ENCODE measurements around the gene BTBD16. TPM values are rescaled to one million over a fixed set of nuclear protein-coding genes. Genes with fewer than 3 reads are reported as not detected.

Gene BTBD16
- total and polyA plus RNA-seq, 2 of the 13 experiments (the other 11 are each of a cell fraction or from before 2014, with no cell fraction given) = 5.0 to 11.9 TPM

DNA sequence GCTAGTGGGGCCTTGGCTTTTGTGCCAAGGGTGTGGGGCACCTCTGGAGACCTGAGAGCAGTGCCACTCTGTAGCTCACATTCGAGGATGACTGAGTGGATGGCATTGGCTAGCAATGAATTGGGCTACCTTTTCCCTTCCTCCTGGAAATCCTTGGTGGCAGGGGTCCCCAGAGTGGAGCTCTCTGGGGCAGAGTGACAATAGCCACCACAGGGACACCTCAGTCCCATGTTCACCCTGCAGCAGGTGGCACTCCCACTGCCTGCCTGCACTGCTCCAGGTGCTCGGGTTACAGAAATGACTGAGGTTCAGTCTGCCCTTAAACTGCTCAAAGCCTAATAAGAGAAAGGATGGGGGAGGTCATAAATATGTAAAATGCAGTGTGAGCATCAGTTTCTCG is 17.8 kb downstream of the BTBD16 start:
- intact Hi-C loops (cut with micrococcal nuclease; ENCODE audit: unreplicated experiment) = no loop called here
- no peak overlapping the region for H3K4me2 ChIP-seq (ENCODE audit: low read depth, low read length)
- no peaks in the 10 kb centered on the region for H3K79me2 ChIP-seq (ENCODE audit: insufficient read depth, low read length)
- ATAC-seq (no peak), FAIRE-seq (no peak), DNase-seq (ENCODE audit: low spot score) (no peak)
- no TSS peak for BruUV-seq (replicated peaks)
- H3K36me3 ChIP-seq (replicated peaks in 1 of 2; ENCODE audit: control insufficient read depth in 1 of 2, insufficient read depth in 2 of 2, low read length in 2 of 2) = no peaks in the 10 kb centered on the region
- peaks cover 5 to 32% of the 10 kb centered on the region in 2 experiments; a peak in 3 of 5 replicates for H3K27me3 ChIP-seq (ENCODE audit: control insufficient read depth in 1 of 2, insufficient read depth in 2 of 2, low read length in 2 of 2)
- H2AFZ ChIP-seq (ENCODE audit: low read length) = no peak overlapping the region
- 21% methylated on average over 3 of the region's 3 CpGs for WGBS (ENCODE audit: low lambda C conversion rate)
- no peak overlapping the region for H3K4me3 ChIP-seq (replicated peaks in 1 of 3; ENCODE audit: insufficient read depth in 1 of 3, low read depth in 2 of 3, low read length in 3 of 3)
- in situ Hi-C loops (cut with HindIII; ENCODE audit: extremely low pct_ligation_motif_present, low pct_unique_long_range_greater_than_20kb) = no loop called here
- TF ChIP-seq, protein P1, sequence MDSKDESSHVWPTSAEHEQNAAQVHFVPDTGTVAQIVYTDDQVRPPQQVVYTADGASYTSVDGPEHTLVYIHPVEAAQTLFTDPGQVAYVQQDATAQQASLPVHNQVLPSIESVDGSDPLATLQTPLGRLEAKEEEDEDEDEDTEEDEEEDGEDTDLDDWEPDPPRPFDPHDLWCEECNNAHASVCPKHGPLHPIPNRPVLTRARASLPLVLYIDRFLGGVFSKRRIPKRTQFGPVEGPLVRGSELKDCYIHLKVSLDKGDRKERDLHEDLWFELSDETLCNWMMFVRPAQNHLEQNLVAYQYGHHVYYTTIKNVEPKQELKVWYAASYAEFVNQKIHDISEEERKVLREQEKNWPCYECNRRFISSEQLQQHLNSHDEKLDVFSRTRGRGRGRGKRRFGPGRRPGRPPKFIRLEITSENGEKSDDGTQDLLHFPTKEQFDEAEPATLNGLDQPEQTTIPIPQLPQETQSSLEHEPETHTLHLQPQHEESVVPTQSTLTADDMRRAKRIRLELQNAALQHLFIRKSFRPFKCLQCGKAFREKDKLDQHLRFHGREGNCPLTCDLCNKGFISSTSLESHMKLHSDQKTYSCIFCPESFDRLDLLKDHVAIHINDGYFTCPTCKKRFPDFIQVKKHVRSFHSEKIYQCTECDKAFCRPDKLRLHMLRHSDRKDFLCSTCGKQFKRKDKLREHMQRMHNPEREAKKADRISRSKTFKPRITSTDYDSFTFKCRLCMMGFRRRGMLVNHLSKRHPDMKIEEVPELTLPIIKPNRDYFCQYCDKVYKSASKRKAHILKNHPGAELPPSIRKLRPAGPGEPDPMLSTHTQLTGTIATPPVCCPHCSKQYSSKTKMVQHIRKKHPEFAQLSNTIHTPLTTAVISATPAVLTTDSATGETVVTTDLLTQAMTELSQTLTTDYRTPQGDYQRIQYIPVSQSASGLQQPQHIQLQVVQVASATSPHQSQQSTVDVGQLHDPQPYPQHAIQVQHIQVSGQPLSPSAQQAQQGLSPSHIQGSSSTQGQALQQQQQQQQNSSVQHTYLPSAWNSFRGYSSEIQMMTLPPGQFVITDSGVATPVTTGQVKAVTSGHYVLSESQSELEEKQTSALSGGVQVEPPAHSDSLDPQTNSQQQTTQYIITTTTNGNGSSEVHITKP (CRISPR knock-in tag; IDR thresholded peaks at IDR 0.05; ENCODE audit: low read depth) = no peak
- H3K9me3 ChIP-seq (ENCODE audit: low read length) = no peaks in the 10 kb centered on the region
- H3K4me1 ChIP-seq (ENCODE audit: insufficient read depth, low read length) = peaks cover 17% of the 10 kb centered on the region
- no peak overlapping the region for H3K9ac ChIP-seq (ENCODE audit: insufficient read depth, low read depth, low read length)
- POLR2A ChIA-PET = interaction anchor here (1.4 kb wide), 1 partner anchor 22 kb away, joined by 3 read pairs; no protein-coding TSS in a partner anchor
- CTCF ChIA-PET (ENCODE audit: low intra/inter-chr PET ratio, low total read pairs) = no interaction called here
- no peak overlapping the region for H3K27ac ChIP-seq (ENCODE audit: extremely low read length, insufficient read depth, low read length)
- no peaks in the 10 kb centered on the region for H4K20me1 ChIP-seq (ENCODE audit: insufficient read depth, low read length)

DNA sequence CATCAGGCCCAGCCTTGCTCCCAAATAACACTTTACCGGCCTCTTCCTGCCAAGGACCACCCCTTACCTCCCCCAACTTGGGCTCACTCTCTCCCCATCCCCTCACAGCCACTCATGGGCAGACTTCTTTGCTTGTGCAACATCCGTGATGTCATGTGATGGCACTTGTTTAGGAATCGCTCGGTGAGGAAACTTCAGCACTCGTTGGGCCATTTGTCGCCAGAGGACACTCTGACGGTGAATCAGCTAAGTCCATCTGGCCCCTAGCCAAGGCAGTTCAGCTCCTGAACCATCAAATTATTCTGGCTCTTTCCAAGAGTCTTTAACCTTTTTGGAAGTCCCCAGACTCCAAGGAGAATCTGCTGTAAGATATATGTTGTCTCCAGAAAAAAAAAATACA is 19.2 kb downstream of the BTBD16 start:
- ChIA-PET CTCF (ENCODE audit: low intra/inter-chr PET ratio, low total read pairs) (no interaction called here), POLR2A (no interaction called here)
- intact Hi-C loops (cut with micrococcal nuclease; ENCODE audit: unreplicated experiment) = no loop called here
- Histone ChIP-seq H3K27ac (ENCODE audit: extremely low read length, insufficient read depth, low read length) (no peak overlapping the region), H3K4me3 (replicated peaks in 1 of 3; ENCODE audit: insufficient read depth in 1 of 3, low read depth in 2 of 3, low read length in 3 of 3) (no peak overlapping the region; a peak in 1 of 6 replicates), H3K36me3 (replicated peaks in 1 of 2; ENCODE audit: control insufficient read depth in 1 of 2, insufficient read depth in 2 of 2, low read length in 2 of 2) (no peaks in the 10 kb centered on the region), H3K4me1 (ENCODE audit: insufficient read depth, low read length) (peaks cover 27% of the 10 kb centered on the region), H3K4me2 (ENCODE audit: low read depth, low read length) (peak overlapping the region; percentile 16; the same call in 1 of the 2 replicates), H3K9ac (ENCODE audit: insufficient read depth, low read depth, low read length) (no peak overlapping the region), H4K20me1 (ENCODE audit: insufficient read depth, low read length) (no peaks in the 10 kb centered on the region), H3K27me3 (ENCODE audit: control insufficient read depth in 1 of 2, insufficient read depth in 2 of 2, low read length in 2 of 2) (peaks cover 3 to 46% of the 10 kb centered on the region in 2 experiments; a peak in 4 of 5 replicates), H3K79me2 (ENCODE audit: insufficient read depth, low read length) (no peaks in the 10 kb centered on the region), H3K9me3 (ENCODE audit: low read length) (no peaks in the 10 kb centered on the region), H2AFZ (ENCODE audit: low read length) (no peak overlapping the region)
- no TSS peak for BruUV-seq (replicated peaks)
- FAIRE-seq (no peak), ATAC-seq (no peak), DNase-seq (ENCODE audit: low spot score) (peak; percentile 41)
- TF ChIP-seq ZNF143 (CRISPR knock-in tag; IDR thresholded peaks at IDR 0.05) = no peak
- TF ChIP-seq CHCHD3 (CRISPR knock-in tag; IDR thresholded peaks at IDR 0.05) = no peak
- no peak for TF ChIP-seq PLRG1 (conservative IDR thresholded peaks at IDR 0.05)
- TF ChIP-seq ZSCAN30 (CRISPR knock-in tag; IDR thresholded peaks at IDR 0.05) = no peak
- TF ChIP-seq CREBL2 (CRISPR knock-in tag; IDR thresholded peaks at IDR 0.05; ENCODE audit: borderline replicate concordance) = no peak
- TF ChIP-seq PPARG (CRISPR knock-in tag; conservative IDR thresholded peaks at IDR 0.05) = no peak
- peak; percentile 76; the same call in 1 of the 2 replicates for TF ChIP-seq CEBPB (IDR thresholded peaks at IDR 0.05; ENCODE audit: borderline replicate concordance, low read depth, low read length)
- 0 out of 2 replicates have a peak, but pooled peaks have one; percentile 17 for TF ChIP-seq CEBPG (CRISPR knock-in tag; IDR thresholded peaks at IDR 0.05)
- TF ChIP-seq ZNF556 (CRISPR knock-in tag; IDR thresholded peaks at IDR 0.05; ENCODE audit: borderline replicate concordance) = no peak
- peak; percentile 62; the same call in 1 of the 2 replicates for TF ChIP-seq ZBTB21 (CRISPR knock-in tag; IDR thresholded peaks at IDR 0.05)
- TF ChIP-seq CREB1 (IDR thresholded peaks at IDR 0.05) = 0 out of 2 replicates have a peak, but pooled peaks have one; percentile 17
- TF ChIP-seq CREB1 (CRISPR knock-in tag; IDR thresholded peaks at IDR 0.05) = no peak
- no peak for TF ChIP-seq ZNF782 (CRISPR knock-in tag; IDR thresholded peaks at IDR 0.05; ENCODE audit: borderline replicate concordance)
- TF ChIP-seq ZNF446 (CRISPR knock-in tag; IDR thresholded peaks at IDR 0.05) = no peak
- in situ Hi-C loops (cut with HindIII; ENCODE audit: extremely low pct_ligation_motif_present, low pct_unique_long_range_greater_than_20kb) = loop anchor here (10.0 kb wide), 1 partner anchor 414 kb away; no protein-coding TSS in a partner anchor
- WGBS (ENCODE audit: low lambda C conversion rate) = 2% methylated on average over 6 of the region's 7 CpGs

All from HepG2 (cell line).